ENCODE measurements around the gene PTCD2.

PTCD2 gene

GRCh38 chr5:72417333-72418062 lies 97.3 kb downstream of the PTCD2 start:
- DNase-seq (ENCODE audit: low read depth): no peak
